Aorta (tissue), 5 donors: ENCODE data around the gene BRWD1. TPM values are rescaled to one million over a fixed set of nuclear protein-coding genes. Genes with fewer than 3 reads are reported as not detected.
"Not testable (repeated sequence)": the region's sequence is repeated elsewhere in the genome, so short reads cannot be mapped to it uniquely, and the experiment has no call there.

Source experiments
- ATAC-seq: fragments of 200-7000 bp; cut with Tn5 transposase; one replicate; pipeline ENCODE4 v1.9.1; 2022; ENCODE audit warnings: moderate library complexity; ENCODE audit not compliant: low FRiP score
- DNase-seq, 2 donors: peaks; one replicate each; pipeline ENCODE4 v3.0.0-alpha.2; 2020
- H3K27ac ChIP-seq, 2 donors: one replicate each; pipeline ENCODE4 v1.5.1; 2013; ENCODE audit warnings: low read length in 2 of 2, mild to moderate bottlenecking in 2 of 2, moderate library complexity in 2 of 2, control low read depth in 1 of 2, inconsistent platforms in 1 of 2, low read depth in 1 of 2
- H3K27me3 ChIP-seq, 2 donors: one replicate each; pipeline ENCODE4 v1.6.1; 2013; ENCODE audit warnings: control low read depth in 1 of 2, low read length in 1 of 2, mild to moderate bottlenecking in 1 of 2, moderate library complexity in 1 of 2; ENCODE audit not compliant: insufficient read depth in 2 of 2, control insufficient read depth in 1 of 2
- H3K36me3 ChIP-seq, 2 donors: one replicate each; pipeline ENCODE4 v1.6.1; 2013; ENCODE audit warnings: control low read depth in 1 of 2, low read length in 1 of 2, mild to moderate bottlenecking in 1 of 2; ENCODE audit not compliant: insufficient read depth in 2 of 2, control insufficient read depth in 1 of 2
- H3K4me1 ChIP-seq, 2 donors: one replicate each; pipeline ENCODE4 v1.6.1; 2013; ENCODE audit warnings: low read length in 2 of 2, control low read depth in 1 of 2, mild to moderate bottlenecking in 1 of 2, moderate library complexity in 1 of 2; ENCODE audit not compliant: insufficient read depth in 2 of 2, control insufficient read depth in 1 of 2
- H3K4me3 ChIP-seq, 2 donors: one replicate each; pipeline ENCODE4 v1.5.1; 2013; ENCODE audit warnings: low read length in 2 of 2, control low read depth in 1 of 2, mild to moderate bottlenecking in 1 of 2
- H3K9me3 ChIP-seq: one replicate; pipeline ENCODE4 v1.6.1; 2013; ENCODE audit warnings: mild to moderate bottlenecking, low read length; ENCODE audit not compliant: control insufficient read depth
- WGBS, 2 donors: extraction: QIAGEN DNeasy Blood & Tissue Kit; methylation state at CpG; one replicate each; pipeline ENCODE4 v1.1.7; 2013; 5-methylcytosine and 5-hydroxymethylcytosine counted together
- intact Hi-C, 2 donors: fragments of 100-400 bp; cut with DNase I; formaldehyde crosslinking; loops; one replicate each; pipeline versions ENCODE4 v1.14.2 to v1.15.0; 2022
- polyA plus RNA-seq, 2 donors: library from polyadenylated mRNA; stranded (reverse); fragments of 200-250 nt; gene quantifications; one replicate each; pipeline ENCODE4 v1.2.3, GENCODE V29; 2013
- total RNA-seq, 2 donors: library from RNA; stranded (reverse); fragmentation: NEBNext Ultra II Directional; extraction: Animal tissue kit (Norgen Biotek cat#: 25700); gene quantifications; one replicate each; pipeline ENCODE4 v1.2.1, GENCODE V29; 2021
- donor health status: healthy with polysubstance abuse.
- donor health status: Bipolar disorder and iron deficiency.
- donor health status: DM: no; HTN: no; CAD: no.
- donor health status: DM: no; HTN: no; CAD: no.
- donor health status: DM: yes; HTN: yes; CAD: no.

BRWD1 gene
- total and polyA plus RNA-seq, 4 donors, result 10.0 to 68.5 (median 28.4) TPM

- intact Hi-C loops, result no loop called here
- H3K27ac ChIP-seq, result no peak overlapping the region
- 93 to 94% methylated on average over 2 of the region's 2 CpGs for WGBS, 2 donors
- no peaks in the 10 kb centered on the region for H3K4me1 ChIP-seq
- no peak overlapping the region for H3K4me3 ChIP-seq
- peaks cover 4% of the 10 kb centered on the region for H3K9me3 ChIP-seq
- H3K27me3 ChIP-seq, result no peaks in the 10 kb centered on the region
- H3K36me3 ChIP-seq, result peaks cover 0 to 6% of the 10 kb centered on the region in 2 donors
- DNase-seq, result no peak
- no peak for ATAC-seq
These were observed 144.6 kb downstream of the BRWD1 start for GRCh38 chr21:39168800-39169199.

GRCh38 chr21:39164523-39164922 is 148.9 kb downstream of the BRWD1 start:
- 91 to 94% methylated on average over 2 of the region's 2 CpGs for WGBS, 2 donors
- H3K27me3 ChIP-seq, result no peaks in the 10 kb centered on the region
- peaks cover 4% of the 10 kb centered on the region for H3K9me3 ChIP-seq
- no peak overlapping the region for H3K4me3 ChIP-seq
- peaks cover 0 to 2% of the 10 kb centered on the region in 2 donors for H3K4me1 ChIP-seq
- DNase-seq (no peak), ATAC-seq (no peak)
- intact Hi-C loops, result no loop called here
- H3K27ac ChIP-seq, result no peak overlapping the region
- no peaks in the 10 kb centered on the region for H3K36me3 ChIP-seq

GRCh38 chr21:39161064-39161463 is 152.4 kb downstream of the BRWD1 start:
- DNase-seq (no peak), ATAC-seq (no peak)
- 68 to 73% methylated on average over 3 of the region's 3 CpGs for WGBS, 2 donors
- Histone ChIP-seq H3K4me1 (peaks cover 0 to 3% of the 10 kb centered on the region in 2 donors), H3K27me3 (no peaks in the 10 kb centered on the region), H3K4me3 (no peak overlapping the region), H3K27ac (no peak overlapping the region), H3K9me3 (peaks cover 4% of the 10 kb centered on the region), H3K36me3 (no peaks in the 10 kb centered on the region)
- intact Hi-C loops, result no loop called here

- ATAC-seq, result no peak
These were observed 153.9 kb downstream of the BRWD1 start for GRCh38 chr21:39159342-39160063.

GRCh38 chr21:39157241-39157640 is 156.2 kb downstream of the BRWD1 start:
- WGBS, 2 donors, result 95 to 96% methylated on average over 24 to 34 of the region's 34 CpGs
- H3K27me3 ChIP-seq, H3K4me3 ChIP-seq, DNase-seq, H3K27ac ChIP-seq, H3K36me3 ChIP-seq, ATAC-seq, H3K9me3 ChIP-seq, intact Hi-C loops, H3K4me1 ChIP-seq: not testable (repeated sequence)

More at GRCh38 chr21:39159342-39160063, 153.9 kb downstream of the BRWD1 start:
- no peak for DNase-seq
- 26 to 34% methylated on average over 7 of the region's 7 CpGs for WGBS, 2 donors
- peak overlapping the region in 1 of 2 donors; percentile 5 for H3K27ac ChIP-seq
- H3K4me1 ChIP-seq, result peaks cover 0 to 3% of the 10 kb centered on the region in 2 donors
- H3K9me3 ChIP-seq, result peaks cover 2% of the 10 kb centered on the region
- no peaks in the 10 kb centered on the region for H3K36me3 ChIP-seq
- intact Hi-C loops, result no loop called here
- H3K4me3 ChIP-seq, result no peak overlapping the region
- no peaks in the 10 kb centered on the region for H3K27me3 ChIP-seq

GRCh38 chr21:39156024-39156423 is 157.4 kb downstream of the BRWD1 start:
- intact Hi-C loops, result no loop called here
- no peak overlapping the region for H3K4me3 ChIP-seq
- no peak for DNase-seq
- H3K27ac ChIP-seq, result peak overlapping the region in 1 of 2 donors; percentile 73
- no peaks in the 10 kb centered on the region for H3K36me3 ChIP-seq
- no peaks in the 10 kb centered on the region for H3K9me3 ChIP-seq
- no peak for ATAC-seq
- peaks cover 0 to 3% of the 10 kb centered on the region in 2 donors for H3K4me1 ChIP-seq
- WGBS, 2 donors, result 11 to 13% methylated on average over 7 of the region's 7 CpGs
- H3K27me3 ChIP-seq, result no peaks in the 10 kb centered on the region

- WGBS, 2 donors, result 26 to 34% methylated on average over 2 of the region's 2 CpGs
- peak overlapping the region; percentile 29 to 41 for H3K27ac ChIP-seq
- DNase-seq (no peak), ATAC-seq (no peak)
- no peak overlapping the region for H3K4me3 ChIP-seq
- no peaks in the 10 kb centered on the region for H3K27me3 ChIP-seq
- peaks cover 0 to 3% of the 10 kb centered on the region in 2 donors for H3K4me1 ChIP-seq
- intact Hi-C loops, result no loop called here
- H3K36me3 ChIP-seq, result no peaks in the 10 kb centered on the region
- no peaks in the 10 kb centered on the region for H3K9me3 ChIP-seq
These were observed 157.9 kb downstream of the BRWD1 start for GRCh38 chr21:39155578-39155977.

- Histone ChIP-seq H3K36me3 (no peaks in the 10 kb centered on the region), H3K27me3 (no peaks in the 10 kb centered on the region), H3K9me3 (no peaks in the 10 kb centered on the region), H3K4me1 (no peaks in the 10 kb centered on the region), H3K27ac (no peak overlapping the region), H3K4me3 (no peak overlapping the region)
- no peak for ATAC-seq
- 84 to 91% methylated on average over 2 of the region's 2 CpGs for WGBS, 2 donors
- DNase-seq, result no peak
- intact Hi-C loops, result no loop called here
These were observed 159.6 kb downstream of the BRWD1 start for GRCh38 chr21:39153842-39154241.

GRCh38 chr21:39153373-39153772 is 160.1 kb downstream of the BRWD1 start:
- WGBS, 2 donors, result 94 to 98% methylated on average over 2 of the region's 2 CpGs
- intact Hi-C loops, result no loop called here
- DNase-seq, result no peak

More at GRCh38 chr21:39153373-39153772, 160.1 kb downstream of the BRWD1 start:
- H3K27me3 ChIP-seq, result no peaks in the 10 kb centered on the region
- H3K27ac ChIP-seq, result no peak overlapping the region
- no peak overlapping the region for H3K4me3 ChIP-seq
- ATAC-seq, result no peak
- no peaks in the 10 kb centered on the region for H3K9me3 ChIP-seq
- no peaks in the 10 kb centered on the region for H3K4me1 ChIP-seq
- H3K36me3 ChIP-seq, result no peaks in the 10 kb centered on the region
